Coronary artery (tissue), 2 donors: Measurements from ENCODE around the gene PRDM15.

ENCODE experiments used
- DNase-seq: peaks from one replicate; pipeline ENCODE4 v3.0.0-alpha.2; 2017; ENCODE audit warnings: low spot score
- H3K27ac ChIP-seq, 2 donors: fragments of 200-600 bp; sonication (generic); one replicate each; pipeline ENCODE4 v1.5.1; 2016 to 2019
- H3K4me3 ChIP-seq: fragments of 200-600 bp; sonication (generic); 2 replicates; pipeline ENCODE4 v1.5.1; 2016; ENCODE audit warnings: mild to moderate bottlenecking, moderate library complexity
- TF ChIP-seq, protein P1 (sequence below): fragments of 200-600 bp; sonication (generic); IDR thresholded peaks from one replicate; pipeline ENCODE4 v1.5.1; 2019; ENCODE audit warnings: antibody characterized with exemption

PRDM15 gene

DNA sequence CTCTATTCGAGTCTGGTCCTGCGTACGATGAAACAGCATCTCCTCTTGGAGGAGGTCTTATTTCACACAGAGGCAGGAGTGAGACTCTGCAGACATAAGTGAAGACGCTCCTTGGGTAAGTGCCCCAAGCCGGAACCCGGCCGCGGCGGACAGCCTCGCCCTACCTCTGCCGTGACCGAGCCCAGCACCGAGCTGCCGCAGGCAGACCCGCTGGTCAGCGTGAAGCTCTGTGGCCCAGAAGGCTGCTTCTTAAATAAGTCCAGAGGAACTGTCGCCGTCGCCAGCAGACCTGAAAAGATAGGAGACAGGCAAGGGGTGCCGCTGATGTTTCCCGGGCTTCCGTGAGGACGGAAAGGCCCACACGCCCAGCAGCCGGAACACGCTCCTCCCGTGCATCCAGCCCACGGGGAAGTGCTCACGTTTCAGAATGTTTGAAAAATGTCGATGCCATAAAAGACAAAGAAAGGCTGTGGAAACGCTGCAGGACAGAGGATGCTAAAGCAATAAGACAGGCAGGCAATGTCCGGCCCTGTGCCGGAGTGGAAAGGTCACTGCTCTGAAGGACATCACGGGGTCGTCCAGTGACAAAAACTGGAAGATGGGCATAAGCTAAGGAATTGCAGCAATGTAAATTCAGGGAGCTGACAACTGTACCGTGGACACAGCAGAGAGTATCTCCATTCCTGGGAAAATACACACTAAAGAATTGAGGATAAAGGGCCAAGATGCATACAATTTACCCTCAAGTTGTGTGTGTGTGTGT is 28.5 kb upstream of the PRDM15 start:
- no peak for DNase-seq
- no peak overlapping the region for H3K4me3 ChIP-seq
- no peak overlapping the region for H3K27ac ChIP-seq
- TF ChIP-seq, protein P1, sequence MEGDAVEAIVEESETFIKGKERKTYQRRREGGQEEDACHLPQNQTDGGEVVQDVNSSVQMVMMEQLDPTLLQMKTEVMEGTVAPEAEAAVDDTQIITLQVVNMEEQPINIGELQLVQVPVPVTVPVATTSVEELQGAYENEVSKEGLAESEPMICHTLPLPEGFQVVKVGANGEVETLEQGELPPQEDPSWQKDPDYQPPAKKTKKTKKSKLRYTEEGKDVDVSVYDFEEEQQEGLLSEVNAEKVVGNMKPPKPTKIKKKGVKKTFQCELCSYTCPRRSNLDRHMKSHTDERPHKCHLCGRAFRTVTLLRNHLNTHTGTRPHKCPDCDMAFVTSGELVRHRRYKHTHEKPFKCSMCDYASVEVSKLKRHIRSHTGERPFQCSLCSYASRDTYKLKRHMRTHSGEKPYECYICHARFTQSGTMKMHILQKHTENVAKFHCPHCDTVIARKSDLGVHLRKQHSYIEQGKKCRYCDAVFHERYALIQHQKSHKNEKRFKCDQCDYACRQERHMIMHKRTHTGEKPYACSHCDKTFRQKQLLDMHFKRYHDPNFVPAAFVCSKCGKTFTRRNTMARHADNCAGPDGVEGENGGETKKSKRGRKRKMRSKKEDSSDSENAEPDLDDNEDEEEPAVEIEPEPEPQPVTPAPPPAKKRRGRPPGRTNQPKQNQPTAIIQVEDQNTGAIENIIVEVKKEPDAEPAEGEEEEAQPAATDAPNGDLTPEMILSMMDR = no peak

DNA sequence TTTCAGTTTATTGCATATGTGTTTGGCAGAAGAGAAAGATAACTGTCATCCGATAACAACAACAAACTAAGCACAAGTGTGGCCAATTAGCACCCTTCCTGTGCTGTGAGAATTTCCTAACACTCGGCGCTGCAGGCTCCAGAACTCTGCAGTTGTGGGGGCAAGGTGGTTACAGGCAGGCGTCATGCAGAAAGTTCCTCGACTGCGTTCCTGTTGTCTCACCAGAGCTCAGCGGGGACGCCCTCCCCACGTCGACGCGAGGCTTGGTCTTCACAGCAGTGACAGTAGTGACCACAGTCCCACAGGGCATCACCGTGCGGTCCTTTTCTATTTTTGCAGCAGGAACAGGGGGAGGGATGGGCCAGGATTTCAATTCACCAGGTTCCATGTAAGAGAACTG is 27.6 kb upstream of the PRDM15 start:
- DNase-seq = no peak
- TF ChIP-seq, protein P1 = no peak
- no peak overlapping the region for H3K4me3 ChIP-seq

DNA sequence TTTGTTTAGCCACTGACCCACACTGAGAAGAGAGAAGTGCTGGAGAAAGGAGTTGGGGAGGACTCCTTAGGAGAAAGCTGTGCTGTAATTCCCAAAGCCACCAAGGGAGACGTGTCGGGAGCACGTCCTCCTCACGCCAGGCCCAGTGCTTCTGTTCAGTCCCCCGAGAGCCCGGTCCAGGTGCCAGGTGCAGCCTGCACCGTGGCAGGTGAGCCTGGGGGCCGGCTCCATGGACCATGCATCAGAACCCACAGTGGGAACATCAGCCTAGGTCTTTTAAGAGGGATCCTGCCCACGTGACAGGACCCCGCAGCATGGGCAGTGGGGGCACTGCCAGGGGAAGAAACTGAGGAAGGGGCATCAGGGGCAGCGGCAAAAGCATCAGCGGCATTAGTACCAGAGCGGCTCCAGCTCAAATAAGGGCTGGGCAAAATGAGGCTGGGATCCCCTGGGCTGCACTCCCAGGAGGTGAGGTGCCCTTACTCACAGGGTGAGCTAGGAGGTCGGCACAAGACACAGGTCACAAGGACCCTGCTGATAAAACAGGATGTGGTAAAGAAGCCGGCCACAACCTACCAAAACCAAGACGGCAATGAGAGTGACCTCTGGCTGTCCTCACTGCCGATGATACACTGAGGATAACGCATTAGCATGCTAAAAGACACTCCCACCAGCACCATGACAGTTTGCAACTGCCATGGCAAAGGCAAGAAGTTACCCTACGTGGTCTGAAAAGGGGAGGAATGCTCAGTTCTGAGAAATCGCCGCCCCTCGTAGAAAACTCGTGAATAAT is 24.6 kb upstream of the PRDM15 start:
- H3K4me3 ChIP-seq = no peak overlapping the region
- H3K27ac ChIP-seq = no peak overlapping the region
- TF ChIP-seq, protein P1 = no peak
- peak; percentile 46 for DNase-seq

More for the DNA sequence above, 27.6 kb upstream of the PRDM15 start:
- H3K27ac ChIP-seq = no peak overlapping the region

DNA sequence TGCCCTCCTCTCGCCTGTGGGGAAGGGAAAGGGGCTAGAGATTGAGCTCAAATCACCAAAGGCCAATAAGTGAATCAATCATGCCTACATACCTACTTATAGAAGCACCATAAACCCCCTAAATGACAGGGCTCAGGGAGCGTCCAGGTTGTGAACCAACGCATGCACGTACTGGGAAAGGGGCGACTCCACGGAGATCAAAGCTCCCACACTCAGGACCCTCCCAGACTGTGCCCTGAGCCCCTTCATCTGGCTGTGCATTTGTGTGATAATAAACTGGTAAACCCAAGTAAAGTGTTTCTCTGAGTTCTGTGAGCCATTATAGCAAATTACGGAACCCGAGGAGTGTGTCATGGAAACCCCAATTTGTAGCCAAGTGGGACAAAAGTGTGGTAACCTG is 23.8 kb upstream of the PRDM15 start:
- no peak overlapping the region for H3K4me3 ChIP-seq
- TF ChIP-seq, protein P1 = no peak
- H3K27ac ChIP-seq = no peak overlapping the region
- DNase-seq = no peak

DNA sequence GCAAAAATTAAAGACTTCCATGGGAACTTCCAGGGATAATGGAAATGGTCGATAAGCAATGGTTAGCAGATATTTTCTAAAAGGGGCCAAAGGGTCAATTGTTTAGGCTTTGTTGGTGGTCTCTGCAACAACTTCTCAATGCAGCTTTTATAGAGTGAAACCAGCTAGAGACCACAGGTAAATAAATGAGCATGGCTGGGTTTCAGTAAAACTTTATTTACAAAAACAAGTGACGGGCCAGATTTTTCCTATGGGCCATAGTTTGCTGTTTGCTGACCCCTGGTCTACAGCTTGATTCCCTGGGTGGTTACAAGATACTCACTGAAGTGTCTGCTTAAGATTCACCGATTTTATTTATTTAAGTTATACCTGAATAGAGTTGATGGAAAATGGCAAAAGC is 22.6 kb upstream of the PRDM15 start:
- no peak overlapping the region for H3K27ac ChIP-seq

DNA sequence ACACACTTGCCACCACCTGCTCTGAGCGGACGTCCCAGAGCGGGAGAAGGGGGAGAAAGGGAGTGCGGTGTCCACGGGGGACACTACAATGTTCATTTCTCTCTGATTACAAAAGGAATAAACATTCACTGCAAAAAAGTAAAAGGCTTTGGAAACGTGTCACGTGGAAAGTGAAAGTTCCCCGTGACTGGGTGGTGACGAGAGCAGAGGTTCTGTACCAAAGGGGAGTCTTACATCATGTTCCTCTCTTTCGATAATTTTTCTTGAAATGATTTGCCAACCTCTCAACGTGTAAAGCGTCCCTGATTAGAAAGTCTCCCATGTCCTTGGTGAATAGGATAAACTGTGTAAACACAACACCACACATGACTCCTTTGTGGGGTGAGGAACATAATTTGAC is 22.0 kb upstream of the PRDM15 start:
- Histone ChIP-seq H3K4me3 (no peak overlapping the region), H3K27ac (no peak overlapping the region)
- TF ChIP-seq, protein P1 = no peak
- DNase-seq = no peak

More for the DNA sequence above, 22.6 kb upstream of the PRDM15 start:
- H3K4me3 ChIP-seq = no peak overlapping the region
- TF ChIP-seq, protein P1 = no peak
- DNase-seq = no peak
